ENCODE data around the gene GPRC5B.

GPRC5B gene

GRCh38 chr16:19872179-19872863, 12.3 kb downstream of the GPRC5B start:
- no peak for DNase-seq (ENCODE audit: low read depth, low spot score)

- no peak for DNase-seq (ENCODE audit: low read depth, low spot score)
Measured at GRCh38 chr16:19871721-19872120, 12.9 kb downstream of the GPRC5B start.

GRCh38 chr16:19868421-19868820, 16.2 kb downstream of the GPRC5B start:
- no peak for DNase-seq (ENCODE audit: low read depth, low spot score)

- DNase-seq (ENCODE audit: low read depth, low spot score): no peak
Measured at GRCh38 chr16:19864566-19864965, 20.1 kb downstream of the GPRC5B start.

GRCh38 chr16:19863990-19864389, 20.7 kb downstream of the GPRC5B start:
- DNase-seq (ENCODE audit: low read depth, low spot score): no peak

GRCh38 chr16:19861811-19862327, 22.8 kb downstream of the GPRC5B start:
- DNase-seq (ENCODE audit: low read depth, low spot score): no peak

- no peak for DNase-seq (ENCODE audit: low read depth, low spot score)
Measured at GRCh38 chr16:19861133-19861532, 23.5 kb downstream of the GPRC5B start.

GRCh38 chr16:19860166-19861041, 24.2 kb downstream of the GPRC5B start:
- DNase-seq (ENCODE audit: low read depth, low spot score): no peak

GRCh38 chr16:19859603-19860002, 25.0 kb downstream of the GPRC5B start:
- DNase-seq (ENCODE audit: low read depth, low spot score): no peak

GRCh38 chr16:19859166-19859565, 25.5 kb downstream of the GPRC5B start:
- no peak for DNase-seq (ENCODE audit: low read depth, low spot score)

GRCh38 chr16:19858340-19859018, 26.2 kb downstream of the GPRC5B start:
- DNase-seq (ENCODE audit: low read depth, low spot score): no peak

- DNase-seq (ENCODE audit: low read depth, low spot score): no peak
Measured at GRCh38 chr16:19857593-19858339, 26.9 kb downstream of the GPRC5B start.

- no peak for DNase-seq (ENCODE audit: low read depth, low spot score)
Measured at GRCh38 chr16:19856120-19856519, 28.5 kb downstream of the GPRC5B start.

GRCh38 chr16:19854543-19854876, 30.1 kb downstream of the GPRC5B start:
- no peak for DNase-seq (ENCODE audit: low read depth, low spot score)

- no peak for DNase-seq (ENCODE audit: low read depth, low spot score)
Measured at GRCh38 chr16:19853742-19854542, 30.7 kb downstream of the GPRC5B start.

GRCh38 chr16:19853132-19853741, 31.4 kb downstream of the GPRC5B start:
- no peak for DNase-seq (ENCODE audit: low read depth, low spot score)

- DNase-seq (ENCODE audit: low read depth, low spot score): no peak
Measured at GRCh38 chr16:19851476-19851875, 33.2 kb downstream of the GPRC5B start.

GRCh38 chr16:19850131-19850817, 34.4 kb downstream of the GPRC5B start:
- no peak for DNase-seq (ENCODE audit: low read depth, low spot score)

- no peak for DNase-seq (ENCODE audit: low read depth, low spot score)
Measured at GRCh38 chr16:19848756-19849155, 35.9 kb downstream of the GPRC5B start.

- no peak for DNase-seq (ENCODE audit: low read depth, low spot score)
Measured at GRCh38 chr16:19846436-19846835, 38.2 kb downstream of the GPRC5B start.
